ENCODE measurements around the gene UNC5B. TPM values are rescaled to one million over a fixed set of nuclear protein-coding genes. Genes with fewer than 3 reads are reported as not detected.

The UNC5B gene
- polyA plus RNA-seq, 1 donor (not counting 4 experiments of a cell fraction or from before 2014, with no cell fraction given), result 1.1 TPM

DNA sequence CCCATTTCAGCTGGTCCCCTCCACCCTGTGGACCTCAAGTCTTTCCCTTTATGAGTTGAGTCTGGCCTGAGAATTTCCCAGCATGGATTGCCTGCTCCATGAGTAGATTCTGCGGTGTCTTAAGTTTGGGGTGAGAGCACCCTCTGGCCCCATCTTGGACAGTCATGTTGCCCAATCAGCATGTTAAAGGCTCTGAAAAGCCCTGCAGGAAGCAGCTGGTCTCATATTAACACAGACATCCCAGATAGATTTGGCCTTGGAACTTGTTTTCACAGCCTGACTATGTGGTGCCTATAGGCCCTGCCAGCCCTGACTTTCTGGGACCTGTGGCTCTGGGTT, 91.2 kb downstream of the UNC5B start:
- H3K4me3 ChIP-seq (ENCODE audit: control insufficient read depth in 2 of 3, extremely low read depth in 1 of 3, insufficient read depth in 2 of 3, low read depth in 1 of 3, low read length in 3 of 3), result no peak overlapping the region
- no peak overlapping the region for H3K9ac ChIP-seq (ENCODE audit: control insufficient read depth, extremely low read depth, insufficient read depth, low read length)
- H3K27me3 ChIP-seq (ENCODE audit: control insufficient read depth, extremely low read depth, insufficient read depth, low read length), result peaks cover 14% of the 10 kb centered on the region
- H3K36me3 ChIP-seq (ENCODE audit: control insufficient read depth in 2 of 2, extremely low read depth in 1 of 2, insufficient read depth in 2 of 2, low read length in 2 of 2), result no peaks in the 10 kb centered on the region
- H3K4me2 ChIP-seq (ENCODE audit: control insufficient read depth, extremely low read depth, insufficient read depth, low read depth, low read length), result no peak overlapping the region
- no peak for FAIRE-seq
- H3K79me2 ChIP-seq (ENCODE audit: control insufficient read depth, insufficient read depth, low read length), result no peaks in the 10 kb centered on the region
- peaks cover 2% of the 10 kb centered on the region for H3K9me1 ChIP-seq (ENCODE audit: control insufficient read depth, extremely low read depth, insufficient read depth, low read length)
- DNase-seq (ENCODE audit: low read depth, low spot score), result no peak
- no peak overlapping the region for H3K27ac ChIP-seq (ENCODE audit: control insufficient read depth, insufficient read depth, low read length)
- peaks cover 13% of the 10 kb centered on the region for H3K4me1 ChIP-seq (ENCODE audit: control insufficient read depth, extremely low read depth, insufficient read depth, low read length)
- no peak overlapping the region for H2AFZ ChIP-seq (ENCODE audit: control insufficient read depth, low read length)
- no peak for TF ChIP-seq EZH2 (IDR thresholded peaks at IDR 0.05; ENCODE audit: low read length)
- TF ChIP-seq, protein P1, sequence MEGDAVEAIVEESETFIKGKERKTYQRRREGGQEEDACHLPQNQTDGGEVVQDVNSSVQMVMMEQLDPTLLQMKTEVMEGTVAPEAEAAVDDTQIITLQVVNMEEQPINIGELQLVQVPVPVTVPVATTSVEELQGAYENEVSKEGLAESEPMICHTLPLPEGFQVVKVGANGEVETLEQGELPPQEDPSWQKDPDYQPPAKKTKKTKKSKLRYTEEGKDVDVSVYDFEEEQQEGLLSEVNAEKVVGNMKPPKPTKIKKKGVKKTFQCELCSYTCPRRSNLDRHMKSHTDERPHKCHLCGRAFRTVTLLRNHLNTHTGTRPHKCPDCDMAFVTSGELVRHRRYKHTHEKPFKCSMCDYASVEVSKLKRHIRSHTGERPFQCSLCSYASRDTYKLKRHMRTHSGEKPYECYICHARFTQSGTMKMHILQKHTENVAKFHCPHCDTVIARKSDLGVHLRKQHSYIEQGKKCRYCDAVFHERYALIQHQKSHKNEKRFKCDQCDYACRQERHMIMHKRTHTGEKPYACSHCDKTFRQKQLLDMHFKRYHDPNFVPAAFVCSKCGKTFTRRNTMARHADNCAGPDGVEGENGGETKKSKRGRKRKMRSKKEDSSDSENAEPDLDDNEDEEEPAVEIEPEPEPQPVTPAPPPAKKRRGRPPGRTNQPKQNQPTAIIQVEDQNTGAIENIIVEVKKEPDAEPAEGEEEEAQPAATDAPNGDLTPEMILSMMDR (optimal IDR thresholded peaks at IDR 0.05 in 1 of 3, IDR thresholded peaks at IDR 0.05 in 1 of 3, conservative IDR thresholded peaks at IDR 0.05 in 1 of 3; ENCODE audit: extremely low read depth in 1 of 3, insufficient read depth in 2 of 3, low read length in 3 of 3), result no peak
- no peaks in the 10 kb centered on the region for H3K9me3 ChIP-seq (ENCODE audit: control insufficient read depth, low read depth, low read length)
- dilution Hi-C loops (cut with MboI; ENCODE audit: extremely low pct_ligation_motif_present, low sequenced_read_pairs), result no loop called here
- no peaks in the 10 kb centered on the region for H4K20me1 ChIP-seq (ENCODE audit: control insufficient read depth, extremely low read depth, insufficient read depth, low read length)

DNA sequence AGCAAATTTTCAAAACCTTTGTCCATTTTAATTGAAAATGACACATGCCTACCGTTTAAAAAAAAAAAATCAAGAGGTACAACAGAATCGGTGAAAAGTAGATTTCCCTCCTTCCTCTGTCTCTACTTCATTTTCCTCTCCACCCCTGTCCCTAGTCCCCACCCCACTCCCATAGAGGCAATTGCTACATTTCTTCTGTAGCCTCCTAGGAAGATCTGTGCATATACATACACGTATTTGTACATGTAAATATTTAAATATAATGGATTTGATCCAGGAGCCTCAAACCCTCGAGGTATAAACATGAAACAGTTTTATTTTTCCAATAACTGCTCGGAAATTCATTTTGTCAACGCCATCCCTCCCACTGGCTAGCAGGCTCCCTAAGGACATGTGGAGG, 92.5 kb downstream of the UNC5B start:
- FAIRE-seq, result no peak
- Histone ChIP-seq H2AFZ (ENCODE audit: control insufficient read depth, low read length) (no peak overlapping the region), H3K27me3 (ENCODE audit: control insufficient read depth, extremely low read depth, insufficient read depth, low read length) (peaks cover 17% of the 10 kb centered on the region), H3K9ac (ENCODE audit: control insufficient read depth, extremely low read depth, insufficient read depth, low read length) (no peak overlapping the region), H3K36me3 (ENCODE audit: control insufficient read depth in 2 of 2, extremely low read depth in 1 of 2, insufficient read depth in 2 of 2, low read length in 2 of 2) (no peaks in the 10 kb centered on the region), H3K9me3 (ENCODE audit: control insufficient read depth, low read depth, low read length) (no peaks in the 10 kb centered on the region), H4K20me1 (ENCODE audit: control insufficient read depth, extremely low read depth, insufficient read depth, low read length) (no peaks in the 10 kb centered on the region), H3K27ac (ENCODE audit: control insufficient read depth, insufficient read depth, low read length) (no peak overlapping the region), H3K4me2 (ENCODE audit: control insufficient read depth, extremely low read depth, insufficient read depth, low read depth, low read length) (no peak overlapping the region), H3K4me1 (ENCODE audit: control insufficient read depth, extremely low read depth, insufficient read depth, low read length) (peaks cover 13% of the 10 kb centered on the region), H3K9me1 (ENCODE audit: control insufficient read depth, extremely low read depth, insufficient read depth, low read length) (peaks cover 2% of the 10 kb centered on the region), H3K4me3 (ENCODE audit: control insufficient read depth in 2 of 3, extremely low read depth in 1 of 3, insufficient read depth in 2 of 3, low read depth in 1 of 3, low read length in 3 of 3) (no peak overlapping the region), H3K79me2 (ENCODE audit: control insufficient read depth, insufficient read depth, low read length) (no peaks in the 10 kb centered on the region)
- dilution Hi-C loops (cut with MboI; ENCODE audit: extremely low pct_ligation_motif_present, low sequenced_read_pairs), result no loop called here
- no peak for DNase-seq (ENCODE audit: low read depth, low spot score)
- no peak for TF ChIP-seq EZH2 (IDR thresholded peaks at IDR 0.05; ENCODE audit: low read length)
- TF ChIP-seq, protein P1 (optimal IDR thresholded peaks at IDR 0.05 in 1 of 3, IDR thresholded peaks at IDR 0.05 in 1 of 3, conservative IDR thresholded peaks at IDR 0.05 in 1 of 3; ENCODE audit: extremely low read depth in 1 of 3, insufficient read depth in 2 of 3, low read length in 3 of 3), result no peak
